UCSD-AML1 (cell line): Measurements from ENCODE around the gene FXYD7.

Source experiments
- DNase-seq: peaks from one replicate; lab custom pipeline; 2025; ENCODE audit not compliant: unreplicated experiment; lab: John Stamatoyannopoulos, UW

FXYD7 gene

DNA sequence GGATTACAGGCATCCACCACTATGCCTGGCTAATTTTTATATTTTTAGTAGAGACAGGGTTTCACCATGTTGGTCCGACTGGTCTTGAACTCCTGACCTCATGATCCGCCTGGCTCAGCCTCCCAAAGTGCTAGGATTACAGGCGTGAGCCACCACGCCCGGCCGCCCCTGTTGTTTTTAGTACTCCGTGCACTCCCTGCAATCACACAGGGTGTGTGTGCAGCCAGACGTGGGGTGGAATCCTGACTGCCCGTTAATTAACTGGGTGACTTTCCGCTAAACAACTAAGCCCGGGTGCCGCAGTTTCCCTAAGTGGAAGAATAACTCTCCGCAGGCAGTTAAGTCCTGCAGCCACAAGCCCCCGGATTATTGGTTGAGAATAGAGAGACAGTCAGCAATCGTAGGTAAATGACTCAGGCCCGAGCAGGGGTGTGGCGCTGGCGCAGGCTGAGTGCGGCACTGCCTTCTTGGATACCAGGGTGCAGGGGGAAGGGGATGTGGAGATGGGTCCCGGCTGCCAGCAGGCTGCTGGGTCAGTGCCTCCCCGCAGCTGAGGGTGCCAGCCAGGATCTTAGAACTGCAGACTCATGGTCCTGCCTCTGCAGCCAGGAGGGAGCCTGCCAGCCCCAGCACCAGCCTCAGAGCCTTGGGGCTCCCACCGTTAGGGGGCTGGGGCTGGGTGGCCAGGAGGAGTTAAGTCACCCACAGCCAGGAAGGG lies 33.5 kb upstream of the FXYD7 start:
- DNase-seq: no peak

DNA sequence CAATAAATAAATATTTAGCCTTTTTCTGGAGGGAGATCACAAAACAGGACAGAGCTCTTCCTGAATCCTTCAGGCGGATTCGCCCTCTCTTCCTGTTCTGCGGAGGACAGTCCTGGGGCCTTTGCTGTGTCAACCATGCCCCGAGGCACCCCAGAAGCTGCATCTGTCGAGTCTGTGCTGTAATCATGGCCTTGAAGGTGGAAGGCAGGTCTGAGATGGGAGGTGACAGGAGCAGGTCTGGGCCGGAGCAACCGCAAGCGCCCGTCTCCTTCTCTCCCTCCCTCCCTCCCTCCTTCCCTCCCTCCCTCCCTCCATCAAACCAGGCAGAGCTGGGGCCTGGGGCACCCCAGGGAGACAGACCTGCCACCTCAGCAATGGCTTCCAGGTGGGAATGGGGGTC lies 32.1 kb upstream of the FXYD7 start:
- DNase-seq: no peak

DNA sequence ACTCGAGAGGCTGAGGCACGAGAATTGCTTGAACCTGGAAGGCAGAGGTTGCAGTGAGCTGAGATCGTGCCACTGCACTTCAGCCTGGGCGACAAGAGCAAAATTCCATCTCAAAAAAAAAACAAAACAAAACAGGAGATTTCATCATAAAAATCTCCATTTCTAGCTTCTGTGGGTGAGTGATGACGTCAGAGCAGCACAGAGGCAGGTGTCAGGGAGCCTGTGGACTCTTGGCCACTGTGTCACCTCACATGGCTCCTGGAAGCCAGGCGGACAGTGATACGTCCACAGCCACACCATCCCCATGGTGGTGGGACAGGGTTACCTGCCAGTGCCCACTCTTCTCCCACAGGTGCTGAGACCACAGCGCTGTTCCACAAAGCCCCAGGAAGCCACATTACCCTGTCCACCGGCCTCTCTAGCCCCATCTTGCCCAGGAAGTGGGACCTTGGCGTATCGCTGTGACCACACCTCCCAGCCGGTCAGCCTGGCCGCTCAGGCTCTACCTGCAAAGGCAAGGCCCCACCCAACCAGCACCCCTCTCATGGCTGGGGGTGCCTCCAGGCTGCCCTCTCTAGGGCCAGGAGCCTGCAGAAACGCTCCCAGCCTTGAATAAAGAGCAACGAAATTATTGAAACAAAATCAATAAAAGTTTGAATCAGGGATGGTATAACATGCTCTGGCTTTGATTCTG lies 29.9 kb upstream of the FXYD7 start:
- DNase-seq: no peak

DNA sequence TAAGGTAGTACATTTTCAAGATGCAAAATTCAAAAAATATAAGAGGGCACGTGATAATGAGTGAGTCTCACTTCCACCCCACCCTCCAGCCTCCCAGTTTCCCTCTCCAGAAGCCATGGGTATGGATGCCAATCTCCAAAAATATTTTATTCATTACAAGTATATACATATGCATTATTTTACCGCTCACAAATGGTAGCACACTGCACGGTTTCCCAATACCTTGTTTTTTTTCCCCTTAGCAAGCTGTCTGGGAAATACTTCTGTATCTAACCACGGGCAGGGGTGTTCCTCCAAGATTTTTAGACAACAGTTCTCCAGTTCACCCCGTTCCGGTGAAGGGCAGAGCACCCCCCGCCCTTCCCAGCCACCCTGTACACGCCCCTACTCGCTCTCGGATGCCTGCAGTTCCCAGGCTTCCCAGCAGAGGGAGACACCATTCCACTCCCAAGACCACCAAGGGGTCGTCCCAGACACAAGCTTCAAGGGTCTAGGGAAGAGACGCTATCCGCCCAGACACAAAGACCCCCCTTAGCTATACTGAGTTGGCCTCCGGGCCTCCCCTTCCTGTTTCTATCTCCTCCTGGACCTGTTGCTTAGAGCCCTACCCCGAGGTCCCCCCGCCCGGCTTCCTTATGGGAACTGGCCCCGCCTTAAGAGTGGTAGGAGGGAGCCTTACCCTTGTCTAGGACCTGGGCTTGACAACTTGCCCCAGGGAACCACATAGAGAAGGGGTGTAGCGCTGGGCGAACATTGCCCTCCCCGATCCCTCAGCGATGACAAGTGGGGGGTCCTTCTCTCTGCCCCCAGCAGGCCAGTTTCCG lies 28.5 kb upstream of the FXYD7 start:
- peak; percentile 67 for DNase-seq

DNA sequence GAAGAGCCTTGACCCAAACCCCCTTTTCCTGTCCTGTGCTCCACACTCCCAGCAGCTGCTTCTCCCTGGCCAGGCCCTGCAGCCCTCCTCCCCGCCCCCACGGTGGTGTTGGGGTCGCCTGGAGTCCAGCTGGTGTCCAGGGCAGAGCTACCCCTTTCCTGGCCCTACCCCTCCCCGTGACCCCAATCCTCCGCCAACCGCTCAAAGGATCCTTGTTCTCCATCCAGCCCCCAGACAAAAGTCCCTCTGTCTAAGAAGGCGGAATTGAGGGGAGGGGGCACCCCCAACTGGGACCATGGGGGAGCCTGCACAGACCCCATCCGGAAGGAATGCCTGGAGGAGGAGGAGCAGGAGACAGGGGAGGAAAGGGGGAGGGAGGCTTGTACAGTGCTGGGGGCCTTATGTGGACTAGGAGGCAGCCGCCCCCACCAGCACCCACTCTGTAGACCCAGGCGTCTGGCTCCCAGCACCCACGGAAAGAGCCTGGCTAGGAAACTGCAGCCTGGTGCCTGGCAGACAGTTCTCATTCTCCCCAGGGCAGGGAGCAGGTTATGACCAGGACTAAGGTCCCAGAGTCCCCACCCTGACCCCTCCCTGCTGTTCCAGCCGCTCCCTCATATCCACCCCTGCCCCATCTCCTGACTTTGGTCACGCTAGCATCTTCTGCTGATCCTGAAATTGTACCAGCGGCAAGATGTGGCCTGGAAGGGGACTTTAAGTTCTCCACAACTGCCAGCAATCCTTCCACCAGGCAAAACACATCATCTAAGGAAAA lies 27.7 kb upstream of the FXYD7 start, which contains the start of gene FXYD3:
TSS of gene FXYD3 (plus strand) at position 647 of the 775 bp plus-strand sequence. CDS start 3,554 bp downstream, outside the sequence.
- DNase-seq: no peak

DNA sequence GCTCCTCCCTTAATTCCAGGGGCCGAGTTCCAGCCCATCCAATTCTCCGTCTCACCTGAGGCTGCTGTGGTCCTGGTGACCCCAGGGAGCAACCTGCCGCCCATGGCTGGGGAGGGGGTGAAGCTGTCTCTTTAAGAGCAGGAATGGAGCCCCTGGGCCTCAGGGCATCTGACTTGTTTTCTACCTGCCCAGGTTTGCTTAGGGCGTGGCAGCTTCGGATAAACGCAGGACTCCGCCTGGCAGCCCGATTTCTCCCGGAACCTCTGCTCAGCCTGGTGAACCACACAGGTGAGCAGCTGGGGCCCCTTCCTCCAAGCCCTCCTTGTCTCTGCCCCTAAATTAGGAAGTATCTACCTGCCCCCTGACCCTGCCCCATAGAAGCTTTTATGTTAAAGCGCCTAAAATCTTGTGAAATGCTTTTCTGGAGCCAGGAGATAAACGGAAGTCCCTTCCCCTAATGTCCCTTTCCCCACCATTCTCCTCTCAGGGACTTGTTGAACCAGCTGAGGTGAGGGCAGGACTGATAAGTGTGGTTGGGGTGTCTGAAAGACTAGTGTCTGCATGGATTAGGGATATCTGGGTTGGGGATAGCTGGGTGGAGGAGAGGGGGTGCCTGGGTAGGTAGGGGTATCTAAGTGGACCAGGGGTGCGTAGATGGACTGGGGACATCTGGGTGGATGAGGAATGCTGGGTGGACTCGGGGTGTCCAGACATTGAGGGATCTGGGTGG lies 26.8 kb upstream of the FXYD7 start:
- DNase-seq: no peak

DNA sequence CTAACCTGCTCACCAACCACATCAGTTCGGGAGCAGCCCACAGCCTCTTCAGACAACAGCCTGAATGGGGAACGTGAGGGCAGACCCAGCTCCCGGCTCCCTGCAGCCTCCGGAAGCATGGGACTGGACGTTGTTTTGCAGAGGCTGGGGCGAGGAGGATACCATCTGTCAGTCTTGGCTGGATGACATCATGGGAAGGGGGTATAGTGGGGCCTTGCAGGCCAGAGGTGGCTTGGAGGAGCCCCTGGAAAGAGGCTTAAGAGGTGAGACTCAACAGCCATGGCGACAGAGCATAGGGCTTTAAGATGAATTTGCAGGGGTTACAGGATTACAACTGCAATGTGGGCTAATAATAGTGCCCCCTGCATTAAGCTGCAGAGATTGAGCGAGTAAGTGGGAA lies 25.9 kb upstream of the FXYD7 start:
- DNase-seq: no peak

DNA sequence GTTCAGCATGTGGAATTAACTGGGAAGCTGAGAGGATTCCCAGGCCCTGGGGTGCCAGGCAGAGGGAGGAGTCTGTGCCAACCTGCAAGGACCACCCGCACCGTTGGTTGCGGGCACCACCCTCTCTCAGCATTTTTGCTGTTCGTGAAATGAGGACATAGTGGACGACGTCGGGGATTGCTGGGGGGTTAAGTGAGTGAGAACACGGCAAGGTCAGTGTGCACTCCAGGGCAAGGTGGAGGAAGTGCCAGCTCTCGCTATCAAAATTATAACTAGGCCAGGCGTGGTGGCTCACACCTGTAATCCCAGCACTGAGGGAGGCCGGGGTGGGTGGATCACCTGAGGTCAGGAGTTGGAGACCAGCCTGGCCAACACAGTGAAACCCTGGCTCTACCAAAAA lies 25.3 kb upstream of the FXYD7 start:
- no peak for DNase-seq

DNA sequence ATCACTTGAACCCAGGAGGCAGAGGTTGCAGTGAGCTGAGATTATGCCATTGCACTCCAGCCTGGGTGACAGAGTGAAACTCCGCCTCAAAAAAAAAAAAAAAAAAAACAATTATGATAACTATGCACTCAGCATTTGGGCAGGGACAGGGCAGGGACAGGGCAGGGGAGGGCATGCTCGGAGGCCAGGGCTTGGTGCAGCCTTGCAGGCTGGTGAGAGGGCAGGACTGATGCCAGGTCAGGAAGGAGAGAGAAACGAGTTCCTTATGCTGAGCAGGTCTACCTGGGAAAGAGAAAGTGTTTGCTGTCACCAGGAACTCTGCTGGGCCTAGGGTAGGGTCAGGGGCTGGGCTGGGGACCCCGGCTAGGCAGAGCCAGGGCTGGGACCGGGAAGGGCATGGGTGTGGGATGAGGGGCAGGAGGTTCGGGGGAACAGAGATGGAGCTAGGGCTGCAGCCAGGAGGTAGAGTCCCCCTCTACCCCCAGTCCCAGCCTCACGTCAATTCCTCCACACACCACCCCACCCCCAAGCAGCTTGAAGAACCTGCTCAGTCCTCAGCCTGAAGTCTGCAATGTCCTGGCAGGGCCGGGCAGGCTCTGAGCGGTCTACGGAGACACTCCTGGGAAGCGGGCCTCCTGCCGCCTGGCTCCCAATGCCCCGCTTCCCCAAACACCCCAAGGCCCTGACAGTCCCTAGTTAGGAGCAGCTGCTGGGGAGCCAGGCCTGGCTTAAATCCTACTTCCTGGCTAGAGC lies 24.6 kb upstream of the FXYD7 start:
- DNase-seq: no peak

DNA sequence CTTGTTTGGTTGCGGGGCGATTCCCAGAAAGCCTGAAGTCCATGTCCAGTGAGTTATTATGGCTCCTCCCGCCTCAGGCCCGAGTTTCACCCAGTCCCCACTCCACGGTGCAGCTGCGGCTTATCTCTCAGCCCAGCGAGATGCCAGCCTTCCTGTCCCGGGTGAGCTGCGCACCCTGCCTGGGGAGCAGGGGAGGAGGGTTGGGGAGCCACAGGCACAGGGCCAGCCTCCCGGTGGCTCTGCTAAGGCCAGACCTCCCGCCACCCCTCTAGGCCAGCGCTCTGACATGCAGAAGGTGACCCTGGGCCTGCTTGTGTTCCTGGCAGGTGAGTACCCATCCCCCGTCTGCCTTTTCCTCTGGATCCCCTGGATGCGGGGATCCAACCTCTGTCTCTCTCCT lies 24.0 kb upstream of the FXYD7 start:
- peak; percentile 33 for DNase-seq

DNA sequence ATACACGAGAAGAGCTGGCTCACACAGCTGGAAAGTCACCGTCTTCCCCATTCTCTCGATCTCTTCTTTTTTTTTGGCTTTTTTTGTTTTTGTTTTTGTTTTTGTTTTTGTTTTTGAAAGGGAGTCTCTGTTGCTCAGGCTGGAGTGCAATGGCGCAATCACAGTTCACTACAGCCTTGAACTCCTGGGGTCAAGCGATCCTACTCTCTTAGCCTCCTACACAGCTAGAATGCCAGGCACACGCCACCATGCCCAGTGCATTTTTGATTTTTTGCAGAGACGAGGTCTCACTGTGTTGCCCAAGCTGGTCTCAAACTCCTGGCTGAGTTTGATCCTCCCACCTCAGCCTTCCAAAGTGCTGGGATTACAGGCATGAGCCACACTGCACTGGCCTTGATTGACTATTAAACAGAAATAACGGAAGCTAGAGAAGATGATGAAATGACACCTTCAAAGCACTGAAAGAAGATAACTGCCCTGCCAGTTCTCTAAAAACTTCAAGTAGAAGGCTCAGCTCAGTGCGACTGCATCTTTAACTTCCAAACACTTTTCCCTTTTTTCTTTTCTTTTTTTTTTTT lies 23.4 kb upstream of the FXYD7 start:
- DNase-seq: no peak

DNA sequence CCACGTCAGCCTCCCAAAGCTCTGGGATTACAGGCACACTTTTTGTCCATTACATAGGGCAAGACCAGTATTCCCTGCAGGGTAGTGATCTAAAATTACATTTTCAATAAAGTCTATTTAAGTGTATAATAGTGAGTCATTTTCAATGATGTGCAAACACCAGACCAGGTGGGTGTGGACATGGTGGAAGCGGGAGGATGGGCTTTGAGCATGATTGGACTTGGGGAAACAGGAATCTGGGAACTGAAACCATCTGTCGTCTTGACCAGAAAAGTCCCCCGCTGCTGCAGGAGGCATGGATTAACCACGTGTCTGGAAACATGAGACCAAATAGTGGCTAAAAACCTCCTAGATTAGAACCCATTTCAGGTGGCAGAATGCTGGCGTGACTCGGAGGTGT lies 22.6 kb upstream of the FXYD7 start:
- DNase-seq: no peak

DNA sequence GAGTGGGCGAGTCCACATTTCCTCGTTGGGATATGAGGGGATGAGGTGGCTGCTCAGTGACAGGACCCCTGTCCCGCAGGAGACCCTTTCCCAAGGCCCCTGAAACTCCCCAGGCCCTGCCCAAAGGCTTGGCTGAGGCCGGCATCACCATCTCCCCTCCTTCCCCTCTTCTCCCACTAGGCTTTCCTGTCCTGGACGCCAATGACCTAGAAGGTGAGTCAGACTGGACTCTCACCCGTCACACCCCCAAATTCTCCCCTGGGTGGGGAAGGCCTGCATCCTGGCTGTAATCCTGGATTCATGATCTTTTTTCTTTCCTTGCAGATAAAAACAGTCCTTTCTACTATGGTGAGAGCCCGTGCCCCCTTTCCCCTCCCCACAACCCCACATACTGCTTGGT lies 22.2 kb upstream of the FXYD7 start:
- no peak for DNase-seq

DNA sequence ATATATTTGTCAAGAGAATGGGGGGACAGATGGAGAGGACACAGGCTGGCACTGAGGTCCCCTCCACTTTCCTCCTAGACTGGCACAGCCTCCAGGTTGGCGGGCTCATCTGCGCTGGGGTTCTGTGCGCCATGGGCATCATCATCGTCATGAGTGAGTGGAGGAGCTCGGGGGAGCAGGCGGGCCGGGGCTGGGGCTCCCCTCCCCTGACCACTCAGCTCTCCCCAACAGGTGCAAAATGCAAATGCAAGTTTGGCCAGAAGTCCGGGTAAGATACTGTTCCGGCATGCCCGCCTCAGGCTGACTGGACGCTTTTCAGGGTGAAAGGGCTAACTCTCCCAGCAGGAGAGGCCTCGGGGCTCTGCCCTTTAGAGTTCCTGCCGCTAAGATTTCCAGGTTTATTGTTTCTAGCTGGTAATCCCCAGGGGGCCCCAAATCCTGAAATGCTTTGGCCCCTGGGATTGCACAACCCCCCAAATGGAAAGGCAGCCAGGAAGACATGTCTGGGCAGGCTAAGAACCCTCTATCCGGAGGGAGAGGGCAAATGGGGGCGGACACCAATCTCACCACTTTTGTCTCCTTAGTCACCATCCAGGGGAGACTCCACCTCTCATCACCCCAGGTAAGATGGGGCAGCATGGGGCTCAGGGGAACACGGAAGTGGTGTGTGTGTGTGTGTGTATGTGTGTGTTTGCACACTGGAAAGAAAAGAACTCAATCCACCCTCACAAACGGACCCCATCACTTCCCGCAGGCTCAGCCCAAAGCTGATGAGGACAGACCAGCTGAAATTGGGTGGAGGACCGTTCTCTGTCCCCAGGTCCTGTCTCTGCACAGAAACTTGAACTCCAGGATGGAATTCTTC lies 20.1 kb upstream of the FXYD7 start:
- no peak for DNase-seq

DNA sequence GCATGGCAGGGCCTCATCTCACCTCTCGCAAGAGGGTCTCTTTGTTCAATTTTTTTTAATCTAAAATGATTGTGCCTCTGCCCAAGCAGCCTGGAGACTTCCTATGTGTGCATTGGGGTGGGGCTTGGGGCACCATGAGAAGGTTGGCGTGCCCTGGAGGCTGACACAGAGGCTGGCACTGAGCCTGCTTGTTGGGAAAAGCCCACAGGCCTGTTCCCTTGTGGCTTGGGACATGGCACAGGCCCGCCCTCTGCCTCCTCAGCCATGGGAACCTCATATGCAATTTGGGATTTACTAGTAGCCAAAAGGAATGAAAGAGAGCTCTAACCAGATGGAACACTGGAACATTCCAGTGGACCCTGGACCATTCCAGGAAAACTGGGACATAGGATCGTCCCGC lies 19.5 kb upstream of the FXYD7 start:
- no peak for DNase-seq

DNA sequence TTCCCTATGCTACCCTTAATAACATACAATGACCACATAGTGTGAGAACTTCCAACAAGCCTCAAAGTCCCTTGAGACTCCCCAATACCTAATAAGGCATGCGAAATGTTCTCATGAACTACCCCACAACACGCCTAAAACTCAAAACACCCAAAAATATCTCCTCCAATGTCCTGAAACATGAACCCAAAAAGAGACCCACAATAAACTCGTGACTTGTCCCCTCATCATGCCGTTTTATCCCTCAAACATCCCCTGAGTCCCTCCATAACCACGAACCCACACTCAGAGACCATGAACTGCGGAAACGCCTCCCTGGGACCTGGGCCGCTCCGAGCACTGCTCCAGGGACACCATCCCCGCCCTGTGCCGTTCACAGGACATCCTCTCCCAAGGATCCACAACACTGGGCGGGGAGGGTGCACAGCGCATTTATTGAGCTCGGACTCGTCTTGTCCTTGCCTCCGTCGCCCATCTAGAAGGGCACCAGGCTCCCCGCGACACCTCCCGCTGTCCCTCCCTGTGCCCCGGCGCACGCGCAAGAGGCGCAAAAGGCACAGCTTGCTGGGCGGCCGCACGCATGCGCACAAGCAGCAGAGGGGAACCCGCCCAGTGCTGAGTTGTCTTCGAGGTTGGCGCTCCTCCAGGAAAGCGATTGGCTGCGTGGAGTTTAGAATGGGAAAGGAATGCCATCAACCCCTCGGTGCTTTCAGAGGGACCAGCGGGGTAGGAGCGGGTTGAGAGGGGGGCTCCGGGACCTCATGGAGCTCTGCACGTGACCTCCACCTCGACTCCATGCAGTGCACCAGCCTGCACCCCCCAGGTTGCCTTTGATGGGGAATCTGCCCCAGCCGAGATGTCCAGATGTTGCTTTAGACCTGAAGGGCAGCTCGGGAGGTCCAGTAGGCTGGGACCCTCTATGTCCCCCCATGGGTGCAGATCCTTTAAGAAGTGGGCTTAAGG lies 18.7 kb upstream of the FXYD7 start:
- DNase-seq: no peak

DNA sequence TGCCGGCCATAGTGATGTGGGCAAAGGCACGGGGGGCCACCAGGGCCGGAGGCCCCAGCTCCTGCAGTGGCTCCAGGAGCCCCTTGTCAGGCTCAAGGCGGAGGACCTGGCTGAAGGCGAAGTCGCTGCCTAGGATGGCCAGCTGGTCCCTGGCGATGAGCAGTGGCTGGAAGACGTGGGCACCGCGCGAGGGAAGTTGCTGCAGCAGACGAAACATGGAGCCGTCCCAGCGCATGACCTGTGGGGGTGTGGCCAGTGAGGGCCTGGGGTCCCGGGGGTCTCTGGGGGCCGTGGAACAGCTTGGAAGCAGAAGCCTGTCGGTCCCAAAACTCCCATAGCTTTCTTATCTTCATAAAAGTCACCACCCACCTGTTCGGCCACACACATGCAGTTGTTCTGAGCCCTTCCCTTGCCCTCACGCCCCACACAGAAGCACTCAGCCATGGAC lies 17.8 kb upstream of the FXYD7 start:
- DNase-seq: no peak
